H1 (cell line): ENCODE measurements around the gene RAB5A. TPM values are rescaled to one million over a fixed set of nuclear protein-coding genes. Genes with fewer than 3 reads are reported as not detected.

ENCODE experiments used
- ASH2L ChIP-seq: fragments of 200-600, 300-600 bp; sonication (generic); IDR thresholded peaks from one replicate; pipeline ENCODE4 v1.7.1; 2017; ENCODE audit warnings: low read length
- ATF3 ChIP-seq: IDR thresholded peaks from 2 replicates; pipeline ENCODE4 v1.6.1; 2011; ENCODE audit warnings: low read depth, mild to moderate bottlenecking, low read length; ENCODE audit not compliant: insufficient read depth
- CEBPB ChIP-seq: IDR thresholded peaks from 2 replicates; pipeline ENCODE4 v1.6.1; 2012; ENCODE audit warnings: low read depth, low read length
- CHD2 ChIP-seq: IDR thresholded peaks from 2 replicates; pipeline ENCODE4 v1.6.1; 2012; ENCODE audit warnings: low read length, improper control_type of control experiment
- CREB1 ChIP-seq: IDR thresholded peaks from 2 replicates; pipeline ENCODE4 v1.6.1; 2012; ENCODE audit warnings: inconsistent platforms
- E2F6 ChIP-seq: IDR thresholded peaks from 2 replicates; pipeline ENCODE4 v1.6.1; 2012; ENCODE audit warnings: inconsistent platforms
- EP300 ChIP-seq, 2 experiments: IDR thresholded peaks; 1 replicate in 1 of 2; 2 replicates in 1 of 2; pipeline ENCODE4 v1.6.1; 2011 to 2012; ENCODE audit warnings: low read depth in 2 of 2, low read length in 2 of 2, mild to moderate bottlenecking in 2 of 2, borderline replicate concordance in 1 of 2, inconsistent platforms in 1 of 2, moderate library complexity in 1 of 2
- GABPA ChIP-seq: IDR thresholded peaks from 2 replicates; pipeline ENCODE4 v1.6.1; 2011; ENCODE audit warnings: mild to moderate bottlenecking, low read length, moderate library complexity, borderline replicate concordance; ENCODE audit not compliant: insufficient read depth
- HDAC2 ChIP-seq, 2 experiments: fragments of 300-600 bp in 1 of 2; sonication (generic) in 1 of 2; IDR thresholded peaks; 2 replicates each; pipeline ENCODE4 v1.6.1; 2011 to 2012; ENCODE audit warnings: low read depth in 2 of 2, low read length in 2 of 2, mild to moderate bottlenecking in 2 of 2, moderate library complexity in 2 of 2, borderline replicate concordance in 1 of 2, inconsistent platforms in 1 of 2
- KDM1A ChIP-seq: fragments of 200-600, 300-600 bp; sonication (generic); IDR thresholded peaks from 2 replicates; pipeline ENCODE4 v1.7.1; 2016; ENCODE audit warnings: mild to moderate bottlenecking, low read length, borderline replicate concordance
- MAX ChIP-seq: IDR thresholded peaks from 2 replicates; pipeline ENCODE4 v1.6.1; 2012; ENCODE audit warnings: inconsistent platforms
- NRF1 ChIP-seq: IDR thresholded peaks from 2 replicates; pipeline ENCODE4 v1.6.1; 2011; ENCODE audit warnings: mild to moderate bottlenecking, low read depth, low read length, improper control_type of control experiment
- PHF8 ChIP-seq: fragments of 200-600 bp; sonication (generic); conservative IDR thresholded peaks from 2 replicates; pipeline ENCODE4 v1.7.1; 2012; ENCODE audit warnings: low read depth, mild to moderate bottlenecking, inconsistent platforms, low read length, moderate library complexity
- POLR2AphosphoS5 ChIP-seq: IDR thresholded peaks from 2 replicates; pipeline ENCODE4 v1.6.1; 2011; ENCODE audit warnings: low read depth, low read length
- POU5F1 ChIP-seq: IDR thresholded peaks from 2 replicates; pipeline ENCODE4 v1.6.1; 2011; ENCODE audit warnings: low read depth, mild to moderate bottlenecking, low read length, moderate library complexity
- RBBP5 ChIP-seq: IDR thresholded peaks from 2 replicates; pipeline ENCODE4 v1.7.1; 2012; ENCODE audit warnings: low read depth, mild to moderate bottlenecking, inconsistent platforms, low read length, moderate library complexity, borderline replicate concordance
- RNF2 ChIP-seq: fragments of 200-900, 300-1000 bp; sonication (generic); IDR thresholded peaks from 2 replicates; pipeline ENCODE4 v1.7.1; 2016; ENCODE audit warnings: borderline replicate concordance, low read depth, mild to moderate bottlenecking, antibody characterized with exemption, low read length; ENCODE audit not compliant: poor library complexity, severe bottlenecking; ENCODE audit errors: missing control alignments
- SIX5 ChIP-seq: IDR thresholded peaks from 2 replicates; pipeline ENCODE4 v1.6.1; 2011; ENCODE audit warnings: mild to moderate bottlenecking, low read depth, low read length
- TAF1 ChIP-seq: IDR thresholded peaks from 2 replicates; pipeline ENCODE4 v1.6.1; 2011; ENCODE audit warnings: mild to moderate bottlenecking, low read depth, low read length
- TAF7 ChIP-seq: optimal IDR thresholded peaks from 2 replicates; pipeline ENCODE3; 2011; ENCODE audit warnings: low read depth, mild to moderate bottlenecking, inconsistent platforms, low read length, moderate library complexity, borderline replicate concordance
- TBP ChIP-seq: IDR thresholded peaks from 2 replicates; pipeline ENCODE4 v1.6.1; 2011; ENCODE audit warnings: low read depth, low read length, improper control_type of control experiment
- TEAD4 ChIP-seq: IDR thresholded peaks from 2 replicates; pipeline ENCODE4 v1.6.1; 2012; ENCODE audit warnings: low read depth, low read length, inconsistent platforms, mixed read lengths
- polyA plus RNA-seq, 7 experiments: library from polyadenylated mRNA; depleted of rRNA in 3 of 7; stranded (reverse) in 5 of 7; unstranded in 2 of 7; fragments of >200 nt in 5 of 7; fragments of 200-250 nt in 2 of 7; gene quantifications; 1 replicate in 5 of 7; 2 replicates in 1 of 7; 4 replicates in 1 of 7; pipeline versions ENCODE4 v1.2.1 to v1.2.3, GENCODE V29; 2011 to 2013; ENCODE audit warnings: missing spikeins in 2 of 7, mixed read lengths in 2 of 7
- total RNA-seq: library from RNA; stranded (reverse); fragmentation: NEBNext Ultra II Directional; extraction: Animal tissue kit (Norgen Biotek cat#: 25700); gene quantifications from 2 replicates; pipeline ENCODE4 v1.2.1, GENCODE V29; 2021

RAB5A gene
- total and polyA plus RNA-seq, 2 of the 8 experiments (the other 6 are each of a cell fraction or from before 2014, with no cell fraction given): 22.4 to 77.7 TPM

- TF ChIP-seq ASH2L (peak; percentile 96), RBBP5 (peak; percentile 89; the same call in 1 of the 2 replicates), CEBPB (no peak), CREB1 (peak; percentile 94), E2F6 (peak; percentile 67), GABPA (peak; percentile 68; the same call in 1 of the 2 replicates), POU5F1 (no peak), ATF3 (0 out of 2 replicates have a peak, but pooled peaks have one; percentile 66), RNF2 (no peak), POLR2AphosphoS5 (peak; percentile 93), TEAD4 (peak; percentile 49; the same call in 1 of the 2 replicates), TAF1 (peak; percentile 86), SIX5 (no peak), MAX (peak; percentile 80), TBP (peak; percentile 85), EP300 (IDR thresholded peaks at IDR 0.05; ENCODE audit: borderline replicate concordance in 1 of 2, low read depth in 2 of 2, low read length in 2 of 2) (peak in 1 of 2 experiments; percentile 38; a peak in 2 of 3 replicates), PHF8 (peak; percentile 85), TAF7 (peak; percentile 74), KDM1A (no peak), NRF1 (no peak), HDAC2 (IDR thresholded peaks at IDR 0.05; ENCODE audit: borderline replicate concordance in 1 of 2, low read depth in 2 of 2, low read length in 2 of 2) (0 out of 4 replicates have a peak, but pooled peaks of 1 of the 2 experiments have one; percentile 62), CHD2 (0 out of 2 replicates have a peak, but pooled peaks have one; percentile 47)
Observed at GRCh38 chr3:19946832-19947548, at the start of gene RAB5A (continued).
